AG09319 (cell line): ENCODE results near the gene SLIT3.
"Not testable (repeated sequence)": the region's sequence is repeated elsewhere in the genome, so short reads cannot be mapped to it uniquely, and the experiment has no call there.

Experiments used
- DNase-seq: peaks from one replicate; pipeline ENCODE4 v3.0.0-alpha.2; 2010; ENCODE audit warnings: low read depth; ENCODE audit errors: extremely low read depth
- TF ChIP-seq, protein P1 (sequence below): IDR thresholded peaks from 2 replicates; pipeline ENCODE4 v1.5.1; 2011; ENCODE audit warnings: low read depth, mild to moderate bottlenecking, inconsistent platforms, low read length, moderate library complexity

Gene SLIT3

DNA sequence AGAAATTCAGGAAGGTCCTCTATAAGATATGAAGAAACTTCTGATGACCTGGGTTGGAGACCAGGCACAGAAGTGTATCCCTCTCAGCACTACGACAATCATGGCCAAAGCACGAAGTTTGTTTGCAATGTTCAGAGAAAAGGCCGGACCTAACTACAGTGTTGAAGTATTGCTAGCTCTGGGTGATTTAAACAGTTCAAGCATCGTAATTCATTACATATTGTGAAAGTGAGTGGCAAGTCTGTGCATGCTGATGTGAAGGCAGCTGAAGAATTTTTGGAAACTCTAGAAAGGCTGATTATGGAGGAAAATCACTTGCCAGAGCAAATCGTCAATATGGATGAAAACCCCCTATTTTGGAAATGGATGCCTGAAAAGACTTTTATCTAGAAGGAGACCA, 654.6 kb downstream of the SLIT3 start:
- DNase-seq = no peak
- TF ChIP-seq, protein P1, sequence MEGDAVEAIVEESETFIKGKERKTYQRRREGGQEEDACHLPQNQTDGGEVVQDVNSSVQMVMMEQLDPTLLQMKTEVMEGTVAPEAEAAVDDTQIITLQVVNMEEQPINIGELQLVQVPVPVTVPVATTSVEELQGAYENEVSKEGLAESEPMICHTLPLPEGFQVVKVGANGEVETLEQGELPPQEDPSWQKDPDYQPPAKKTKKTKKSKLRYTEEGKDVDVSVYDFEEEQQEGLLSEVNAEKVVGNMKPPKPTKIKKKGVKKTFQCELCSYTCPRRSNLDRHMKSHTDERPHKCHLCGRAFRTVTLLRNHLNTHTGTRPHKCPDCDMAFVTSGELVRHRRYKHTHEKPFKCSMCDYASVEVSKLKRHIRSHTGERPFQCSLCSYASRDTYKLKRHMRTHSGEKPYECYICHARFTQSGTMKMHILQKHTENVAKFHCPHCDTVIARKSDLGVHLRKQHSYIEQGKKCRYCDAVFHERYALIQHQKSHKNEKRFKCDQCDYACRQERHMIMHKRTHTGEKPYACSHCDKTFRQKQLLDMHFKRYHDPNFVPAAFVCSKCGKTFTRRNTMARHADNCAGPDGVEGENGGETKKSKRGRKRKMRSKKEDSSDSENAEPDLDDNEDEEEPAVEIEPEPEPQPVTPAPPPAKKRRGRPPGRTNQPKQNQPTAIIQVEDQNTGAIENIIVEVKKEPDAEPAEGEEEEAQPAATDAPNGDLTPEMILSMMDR = no peak

DNA sequence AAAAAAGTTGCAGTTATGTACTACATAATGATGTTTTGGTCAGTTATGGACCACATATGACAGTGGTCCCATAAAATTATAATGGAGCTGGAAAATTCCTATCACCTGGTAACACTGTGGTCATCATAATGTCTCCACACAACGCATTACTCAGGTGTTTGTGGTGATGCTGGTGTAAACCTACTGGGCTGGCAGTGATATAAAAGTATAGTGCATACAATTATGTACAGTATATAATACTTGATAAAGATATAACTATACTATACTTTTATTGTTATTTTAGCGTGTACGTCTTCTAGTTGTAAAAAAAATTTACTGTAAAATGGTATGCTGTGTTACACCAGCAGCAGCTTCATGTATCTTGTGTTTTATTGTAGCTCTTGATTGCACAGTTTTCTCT, 655.7 kb downstream of the SLIT3 start:
- DNase-seq = no peak
- TF ChIP-seq, protein P1 = no peak

DNA sequence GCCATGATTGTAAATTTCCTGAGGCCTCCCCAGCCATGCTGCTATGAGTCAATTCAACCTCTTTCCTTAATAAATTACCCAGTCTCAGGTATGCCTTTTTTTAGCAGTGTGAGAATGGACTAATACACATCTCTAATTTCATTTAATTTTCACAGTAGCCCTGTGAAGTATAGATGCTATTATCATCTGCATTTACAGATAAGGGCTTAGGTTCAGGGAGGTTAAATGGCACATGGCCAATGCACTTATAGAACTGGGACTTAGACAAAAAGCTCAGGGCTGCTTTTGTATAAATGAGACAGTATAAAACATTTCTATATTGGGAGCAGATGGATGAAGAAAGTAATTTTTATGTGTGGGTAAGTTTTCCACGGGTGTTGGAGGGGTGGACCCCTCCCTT, 658.9 kb downstream of the SLIT3 start:
- TF ChIP-seq, protein P1 = no peak
- no peak for DNase-seq

DNA sequence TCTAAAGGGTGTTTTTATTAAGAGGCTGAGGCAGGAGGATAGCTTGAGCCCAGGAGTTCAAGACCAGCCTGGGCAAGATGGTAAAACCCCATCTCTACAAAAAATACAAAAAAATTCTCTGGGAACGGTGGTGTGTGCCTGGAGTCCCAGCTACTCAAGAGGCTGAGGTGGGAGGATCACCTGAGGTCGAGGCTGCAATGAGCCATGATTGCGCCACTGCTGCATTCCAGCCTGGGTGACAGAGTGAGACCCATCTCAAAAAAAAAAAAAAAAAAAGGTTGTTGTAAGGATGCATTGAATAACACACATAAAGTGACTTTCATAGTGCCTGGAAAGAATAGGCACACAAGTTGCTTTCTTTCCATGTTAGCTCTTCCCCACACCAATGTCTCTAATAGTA, 662.1 kb downstream of the SLIT3 start:
- not testable (repeated sequence) for DNase-seq

DNA sequence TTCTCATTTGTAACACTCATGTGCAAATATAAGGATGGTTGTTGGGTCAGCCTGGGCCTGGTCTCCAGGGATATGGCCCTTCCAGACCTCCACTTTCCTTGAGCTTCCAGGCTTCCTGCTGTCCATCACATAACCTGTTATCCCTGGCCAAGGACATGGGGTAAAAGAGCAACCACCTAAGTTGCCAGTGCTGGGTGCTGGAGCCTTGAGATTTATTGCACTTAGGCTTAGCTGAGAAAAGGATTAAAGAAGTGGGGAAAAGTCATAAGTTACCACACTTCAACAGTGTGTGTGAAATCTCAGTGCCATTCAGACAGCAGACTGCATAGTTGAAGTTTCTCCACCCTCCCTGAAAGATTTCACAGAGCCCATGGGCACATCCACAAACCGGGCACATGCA, 663.1 kb downstream of the SLIT3 start:
- DNase-seq = no peak
- TF ChIP-seq, protein P1 = no peak

DNA sequence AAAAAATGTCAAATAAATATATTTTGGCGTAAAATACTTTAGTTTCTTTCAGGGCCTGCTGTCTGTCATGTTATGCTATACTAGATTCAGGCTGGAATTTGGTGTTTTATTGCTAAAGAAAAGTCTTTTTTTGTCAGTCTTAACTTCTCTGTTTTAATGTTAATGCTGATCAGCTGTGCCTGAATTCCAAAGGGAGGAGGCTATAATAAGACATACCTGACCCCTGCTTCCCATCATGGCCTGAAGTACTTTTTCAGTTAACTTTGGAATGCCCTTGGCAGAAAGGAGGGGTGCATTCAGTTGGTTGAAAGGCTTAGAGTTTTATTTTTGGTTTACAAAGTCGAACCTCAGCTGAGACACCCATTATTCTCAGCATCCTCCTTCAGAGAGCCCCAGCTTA, 663.7 kb downstream of the SLIT3 start:
- TF ChIP-seq, protein P1 = no peak
- DNase-seq = no peak

GRCh38 chr5:168630958-168631357, 670.0 kb downstream of the SLIT3 start:
- DNase-seq = not testable (repeated sequence)

DNA sequence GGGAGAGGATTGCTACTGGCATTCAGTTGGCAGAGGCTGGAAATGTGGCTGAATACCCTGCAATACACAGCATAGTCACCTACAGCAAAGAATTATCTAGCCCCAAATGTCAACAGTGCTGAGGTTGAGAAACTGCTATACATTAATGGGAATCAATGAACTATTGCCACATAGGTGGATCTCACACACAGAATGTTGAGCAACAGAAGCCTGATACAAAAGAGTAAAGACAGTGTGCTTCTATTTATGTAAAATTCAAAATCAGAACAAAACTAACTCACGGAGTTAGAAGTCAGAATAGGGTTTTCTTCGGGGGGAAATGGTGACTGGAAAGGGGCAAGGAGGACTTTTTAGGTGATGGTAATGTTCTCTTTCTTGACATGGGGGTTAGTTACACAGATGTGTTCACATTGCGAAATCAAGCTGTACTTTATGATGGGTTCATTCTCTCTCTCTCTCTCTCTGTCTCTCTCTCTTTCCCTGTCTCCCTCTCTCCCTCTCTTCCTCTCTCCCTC, 676.0 kb downstream of the SLIT3 start:
- TF ChIP-seq, protein P1 = no peak
- DNase-seq = no peak
